ENCODE data around the gene VTI1A.
"Not testable (repeated sequence)": the region's sequence is repeated elsewhere in the genome, so short reads cannot be mapped to it uniquely, and the experiment has no call there.

VTI1A gene

DNA sequence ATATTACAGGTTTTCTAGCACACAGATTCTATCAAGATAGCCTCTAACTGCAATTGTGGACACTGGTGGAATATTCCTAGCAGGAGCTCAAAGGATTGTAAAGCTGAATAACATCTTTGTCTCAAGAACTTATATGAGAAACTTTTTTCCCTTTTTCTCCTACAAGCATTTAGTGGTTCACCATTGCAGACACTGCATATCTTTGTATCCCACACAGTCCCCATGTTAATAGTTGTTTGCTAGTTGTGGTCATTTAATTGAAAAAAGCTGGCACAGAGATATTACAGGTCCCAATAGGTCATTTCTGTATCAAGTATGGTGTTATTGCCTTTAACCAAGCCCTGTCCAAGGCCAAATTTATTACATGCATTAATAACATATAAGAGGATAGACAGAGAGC is 276.9 kb downstream of the VTI1A start:
- DNase-seq (ENCODE audit: low read depth), result no peak

DNA sequence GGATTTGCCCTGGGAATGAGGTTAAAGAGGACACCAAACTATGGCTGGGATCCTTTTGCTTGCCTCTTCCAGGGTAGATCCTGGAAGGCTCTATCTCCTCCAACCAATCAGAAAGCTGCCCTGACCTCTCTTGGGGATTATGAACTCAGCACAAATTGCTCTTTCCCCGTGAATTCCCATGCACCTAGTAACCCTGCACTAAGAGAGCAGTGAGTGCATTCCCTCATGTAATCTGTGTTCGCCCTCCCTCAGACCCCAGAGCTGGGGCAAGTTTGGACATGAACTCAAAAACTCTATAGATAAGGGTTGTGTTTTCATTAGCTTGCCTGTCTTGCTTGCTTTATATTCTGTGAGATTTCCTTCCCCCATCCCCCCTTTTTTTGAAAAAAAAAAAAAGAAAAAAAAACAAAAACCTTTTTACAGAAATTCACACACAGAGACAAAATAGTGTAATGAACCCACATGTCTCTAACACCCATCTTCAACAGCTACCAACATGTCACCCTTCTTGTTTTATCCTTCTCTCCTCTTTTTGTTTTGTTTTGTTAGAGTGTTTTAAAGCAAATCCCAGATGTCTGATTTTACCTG is 277.5 kb downstream of the VTI1A start:
- DNase-seq (ENCODE audit: low read depth), result no peak

DNA sequence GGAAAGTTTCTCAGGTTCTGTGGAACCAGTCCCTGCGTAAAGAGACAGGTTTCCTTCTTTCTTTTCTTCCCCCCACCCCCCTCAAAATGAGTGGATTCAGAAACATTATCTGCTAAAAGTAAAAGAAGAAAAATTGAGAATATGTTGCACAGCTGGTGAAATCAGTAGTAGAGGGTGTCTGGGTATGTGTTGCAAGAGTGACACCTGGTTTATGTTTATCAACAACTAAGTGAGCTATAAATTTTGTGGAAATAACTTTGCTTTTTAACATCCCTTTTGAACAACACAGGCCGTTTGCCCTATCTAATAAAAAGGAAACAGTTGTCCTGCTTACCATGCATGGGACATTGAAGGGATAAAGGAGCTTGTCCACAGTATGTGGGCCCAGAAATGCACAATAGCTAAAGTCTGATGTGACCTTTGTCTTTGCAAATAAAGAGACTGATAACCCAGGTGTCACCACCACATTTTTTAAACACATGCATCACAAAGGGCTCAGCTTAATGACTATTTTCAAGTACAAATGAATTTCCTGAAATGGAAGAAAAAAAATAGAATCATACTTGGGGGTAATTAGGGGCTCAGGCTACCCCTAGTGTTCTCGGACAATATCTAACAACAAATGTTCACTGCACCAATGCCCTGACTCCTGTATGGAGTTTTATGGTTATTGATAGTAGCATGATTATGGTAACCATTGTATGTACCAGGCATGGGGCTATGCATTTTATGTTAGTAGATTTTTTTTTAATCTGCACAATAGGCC is 281.3 kb downstream of the VTI1A start:
- no peak for DNase-seq (ENCODE audit: low read depth)

DNA sequence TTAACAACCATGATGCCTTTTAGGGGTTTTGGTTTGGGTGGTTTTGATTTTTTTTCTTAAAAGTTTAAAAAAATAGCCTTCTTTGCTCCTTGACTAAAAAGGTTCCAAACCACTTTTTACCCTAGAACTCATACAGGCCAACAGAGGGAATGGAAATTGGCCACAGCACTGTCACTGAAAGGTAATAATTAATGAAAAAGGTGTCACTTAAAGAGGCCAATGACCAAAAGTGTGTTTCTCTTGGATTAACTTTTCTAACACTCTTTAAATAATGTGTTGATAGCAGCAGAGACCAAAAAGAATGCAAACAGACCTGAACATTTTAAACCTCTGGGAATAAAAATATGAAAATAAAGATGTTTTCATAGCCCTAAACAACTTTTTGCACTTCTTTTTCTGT is 282.0 kb downstream of the VTI1A start:
- DNase-seq (ENCODE audit: low read depth), result no peak

DNA sequence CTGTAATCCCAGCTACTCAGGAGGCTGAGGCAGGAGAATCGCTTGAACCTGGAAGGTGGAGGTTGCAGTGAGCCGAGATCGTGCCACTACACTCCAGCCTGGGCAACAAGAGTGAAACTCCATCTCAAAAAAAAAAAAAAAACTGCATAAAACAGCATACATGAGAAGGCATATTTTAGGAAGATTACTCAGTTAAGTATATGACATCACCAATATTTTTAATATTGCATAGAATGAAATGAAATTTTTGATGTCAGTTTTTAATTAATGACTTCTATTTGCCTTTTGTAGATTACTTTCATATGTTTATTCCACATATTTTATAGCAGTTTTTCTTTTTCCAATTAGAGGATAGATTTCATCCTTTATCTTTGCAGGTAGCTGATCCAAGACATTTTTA is 284.4 kb downstream of the VTI1A start:
- DNase-seq (ENCODE audit: low read depth), result not testable (repeated sequence)

DNA sequence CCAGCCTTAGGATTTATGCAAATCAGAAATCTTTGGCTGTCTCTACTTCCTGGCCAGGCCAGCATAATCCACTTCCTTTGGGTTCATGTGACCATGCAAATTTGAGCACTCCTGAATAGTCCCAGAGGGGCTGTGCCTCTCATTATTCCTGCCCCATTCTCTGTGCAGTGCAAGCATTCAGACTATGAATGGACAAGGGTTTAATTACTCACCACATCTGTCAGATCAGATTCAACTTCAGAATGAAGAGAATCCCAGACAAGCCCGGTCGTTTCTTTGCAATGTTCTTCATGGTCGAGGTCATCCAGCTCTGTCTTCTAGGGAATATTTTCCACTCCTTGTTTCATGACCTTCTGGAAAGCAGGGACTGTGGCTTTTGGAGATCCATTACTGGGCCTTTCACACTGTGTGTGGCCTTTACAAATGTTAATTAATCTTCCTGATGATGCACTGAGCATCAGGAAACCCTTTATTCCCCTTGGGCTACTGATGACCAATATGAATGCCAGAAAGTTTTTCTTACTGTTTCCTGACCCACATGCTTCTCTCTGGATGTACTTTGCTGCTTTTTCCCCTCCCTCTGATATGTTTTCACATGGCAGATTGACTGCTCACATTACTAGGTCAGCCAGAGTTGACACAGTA is 285.4 kb downstream of the VTI1A start:
- peak; percentile 44 for DNase-seq (ENCODE audit: low read depth)

DNA sequence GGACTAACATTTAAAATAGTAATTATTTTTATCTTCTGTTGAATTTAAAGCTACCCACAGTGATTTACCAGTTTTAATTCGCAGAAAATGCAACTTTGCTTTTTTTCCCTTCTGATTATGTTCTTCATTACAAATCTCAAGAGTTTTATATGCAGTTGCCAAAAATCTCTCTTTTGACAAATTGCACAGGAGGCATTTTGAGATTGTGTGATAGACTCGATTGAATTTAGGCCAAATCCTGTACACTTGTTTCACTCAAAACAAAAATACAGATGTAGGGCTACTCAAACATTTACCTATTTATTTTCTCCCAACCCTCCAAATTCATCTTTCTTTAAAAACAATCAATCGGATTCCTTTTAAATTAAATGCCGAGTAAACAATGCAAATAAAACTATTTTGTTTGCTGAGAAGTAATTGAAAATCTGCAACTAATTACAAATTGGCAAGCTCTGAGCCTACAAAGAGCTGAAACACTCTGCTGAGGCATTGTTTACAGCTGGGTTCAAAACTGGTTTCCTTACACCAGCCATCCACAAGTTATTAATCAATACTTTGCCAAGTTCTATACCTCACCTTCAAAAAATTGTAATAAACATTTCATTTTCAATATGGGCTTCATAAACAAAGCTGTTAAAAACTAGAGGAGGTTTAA is 288.2 kb downstream of the VTI1A start:
- peak; percentile 62 for DNase-seq (ENCODE audit: low read depth)

DNA sequence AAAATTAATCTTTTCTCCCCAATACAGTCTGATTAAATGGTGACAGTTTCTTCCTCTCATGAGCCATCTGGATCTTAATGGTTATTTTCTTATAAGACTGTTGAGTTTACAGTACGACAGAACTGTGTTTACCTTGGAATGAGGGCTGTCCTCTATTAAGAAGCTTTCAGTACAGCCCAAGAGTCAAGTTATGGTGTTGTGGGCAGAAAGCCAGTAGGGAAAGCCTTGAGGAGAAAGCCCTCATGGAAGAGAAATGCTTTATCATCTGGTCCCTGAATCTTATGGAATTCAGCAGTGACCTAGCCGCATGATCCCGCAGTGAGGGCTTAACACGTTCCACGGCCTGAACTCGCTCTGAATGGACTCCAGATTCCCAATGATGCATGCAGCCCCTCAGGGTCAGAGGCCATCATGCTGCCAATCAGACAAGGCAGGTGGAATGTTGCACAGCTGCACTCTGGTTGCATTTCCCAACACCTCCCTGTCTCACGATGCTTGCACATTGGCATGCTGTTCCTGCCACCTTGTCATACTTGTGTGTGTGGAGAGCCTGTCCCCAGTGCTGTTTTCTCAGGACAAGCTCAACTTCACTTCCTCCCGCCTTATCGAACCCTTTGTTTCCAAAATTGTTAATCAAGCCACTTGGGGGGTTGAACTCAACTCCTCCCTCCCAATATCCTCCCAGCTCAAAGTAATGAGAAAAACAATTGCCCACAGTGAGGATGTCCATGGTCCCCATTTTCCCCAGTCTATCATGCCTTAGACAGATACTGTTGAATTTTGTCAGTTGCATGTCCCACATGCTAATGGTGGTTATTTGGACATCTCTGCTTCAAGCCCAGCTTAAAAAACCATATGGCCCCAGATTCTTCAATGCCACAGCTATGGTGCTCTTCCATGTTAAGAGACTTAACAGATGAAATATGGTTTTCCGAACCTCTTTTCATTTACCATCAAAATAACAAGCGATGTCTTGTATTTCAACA is 291.9 kb downstream of the VTI1A start:
- no peak for DNase-seq (ENCODE audit: low read depth)

DNA sequence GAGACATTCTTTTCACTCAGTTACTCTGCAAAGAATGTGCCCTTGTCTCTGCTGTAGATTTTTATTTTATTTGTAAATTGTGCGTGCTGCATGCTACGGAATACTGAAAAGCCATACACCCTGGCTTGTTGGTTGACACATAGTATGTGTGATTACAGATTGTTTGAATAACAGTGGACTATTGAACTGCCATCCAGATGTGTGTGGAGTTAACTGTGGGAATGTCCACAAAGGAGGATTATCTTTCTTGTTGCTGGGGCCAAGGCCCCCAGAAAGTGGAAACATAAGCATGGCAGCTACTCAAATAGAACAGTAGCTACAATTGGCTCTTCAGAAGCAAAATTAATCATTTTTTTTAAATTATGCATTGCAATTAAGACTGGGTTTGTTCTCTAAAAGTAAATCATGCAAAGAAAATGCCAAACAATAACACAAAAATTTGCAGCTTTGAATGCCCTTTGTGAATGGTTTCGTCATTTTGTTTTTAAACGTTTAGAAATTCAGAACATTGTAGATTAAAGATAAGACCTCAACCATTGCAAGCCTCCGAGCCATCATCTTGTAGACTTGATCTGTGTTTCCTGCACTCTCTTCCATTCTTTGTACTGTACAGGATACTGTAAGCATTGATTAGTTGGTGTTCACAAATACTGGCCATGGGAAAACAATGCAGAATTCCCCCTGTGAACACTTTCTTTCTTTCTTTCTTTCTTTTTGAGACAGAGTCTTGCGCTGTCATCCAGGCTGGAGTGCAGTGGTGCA is 292.8 kb downstream of the VTI1A start:
- DNase-seq (ENCODE audit: low read depth), result peak; percentile 38

DNA sequence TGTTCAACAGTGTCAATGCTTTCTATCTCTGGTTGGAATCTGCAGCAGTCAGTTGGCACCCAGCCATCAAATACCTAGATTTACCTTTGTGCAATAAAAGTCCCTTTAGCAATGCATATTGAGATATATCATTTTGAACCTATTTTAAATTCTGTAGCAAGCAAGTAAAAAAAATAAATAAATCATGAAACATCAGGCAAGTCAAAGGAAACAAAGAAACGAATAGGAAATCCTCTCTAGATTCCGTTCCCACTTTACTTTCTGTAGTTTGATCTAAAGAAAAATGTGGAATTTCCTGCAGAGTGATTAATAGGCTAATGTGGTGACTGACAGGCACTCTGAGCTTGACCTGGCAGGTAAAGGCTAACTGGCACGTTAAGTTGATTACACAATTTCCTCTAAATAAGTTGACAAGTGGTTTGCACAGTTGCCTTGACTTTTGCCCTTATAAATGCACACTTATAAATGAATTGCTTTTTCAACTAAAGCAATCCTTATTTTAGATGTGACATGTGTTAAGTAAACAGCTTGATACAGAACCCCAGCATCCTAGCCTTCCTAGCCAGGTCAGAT is 294.9 kb downstream of the VTI1A start:
- no peak for DNase-seq (ENCODE audit: low read depth)

DNA sequence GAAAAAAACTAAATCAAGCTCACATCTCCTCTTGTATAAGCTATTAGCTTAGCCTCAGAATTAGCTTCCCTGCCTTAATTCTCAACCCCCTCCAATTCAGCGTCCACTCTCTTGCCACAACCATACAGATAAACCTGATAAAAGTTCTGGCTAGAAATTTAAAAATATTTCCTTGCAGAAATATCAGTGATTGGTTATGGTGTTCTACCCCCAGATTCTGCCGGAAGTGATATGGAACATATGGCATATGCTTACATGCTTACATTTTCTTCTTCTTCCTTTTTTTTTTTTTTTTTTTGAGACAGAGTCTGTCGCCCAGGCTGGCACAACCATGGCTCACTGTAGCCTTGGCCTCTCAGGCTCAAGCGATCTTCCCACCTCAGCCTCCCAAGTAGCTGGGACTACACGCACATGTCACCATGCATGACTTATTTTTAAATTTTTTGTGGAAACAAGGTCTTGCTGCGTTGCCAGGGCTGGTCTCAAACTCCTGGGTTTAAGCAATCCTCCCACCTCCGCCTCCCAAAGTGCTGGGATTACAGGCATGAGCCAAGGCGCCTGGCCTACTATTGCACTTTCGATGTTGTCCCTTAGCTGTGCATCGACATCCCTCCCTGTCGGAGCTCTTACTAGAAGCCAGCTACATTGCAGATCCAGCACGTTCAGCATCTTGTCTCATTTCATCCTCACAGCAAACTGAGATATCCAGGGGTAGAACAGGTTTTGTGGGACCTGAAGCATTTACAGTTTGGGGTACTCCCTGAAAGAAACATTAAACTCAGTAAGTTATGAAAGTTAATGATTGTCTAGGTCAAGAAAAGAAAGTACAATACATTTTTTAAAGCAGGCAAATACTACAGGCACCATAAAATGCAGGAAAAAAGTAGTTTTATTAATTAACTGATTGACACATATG is 297.4 kb downstream of the VTI1A start:
- DNase-seq (ENCODE audit: low read depth), result no peak

DNA sequence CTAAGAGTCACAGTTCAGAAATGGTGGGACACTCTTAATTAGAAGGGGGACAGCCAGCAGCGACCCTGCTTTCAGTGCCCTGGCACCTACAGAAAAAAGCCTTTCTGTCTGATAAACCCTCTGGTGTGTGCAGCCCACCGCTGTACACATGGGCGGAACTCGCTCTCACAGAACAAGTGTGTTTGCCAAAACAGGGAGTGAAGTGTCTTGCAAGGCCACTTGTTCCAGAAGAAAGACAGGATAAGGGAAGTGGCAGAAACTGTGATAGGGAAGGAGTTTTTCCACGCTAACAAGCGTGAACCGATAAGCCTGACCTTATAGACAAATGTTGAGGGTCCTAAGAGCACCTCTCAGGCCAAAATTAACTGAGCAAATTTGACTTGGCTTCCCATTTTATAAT is 299.3 kb downstream of the VTI1A start:
- no peak for DNase-seq (ENCODE audit: low read depth)

DNA sequence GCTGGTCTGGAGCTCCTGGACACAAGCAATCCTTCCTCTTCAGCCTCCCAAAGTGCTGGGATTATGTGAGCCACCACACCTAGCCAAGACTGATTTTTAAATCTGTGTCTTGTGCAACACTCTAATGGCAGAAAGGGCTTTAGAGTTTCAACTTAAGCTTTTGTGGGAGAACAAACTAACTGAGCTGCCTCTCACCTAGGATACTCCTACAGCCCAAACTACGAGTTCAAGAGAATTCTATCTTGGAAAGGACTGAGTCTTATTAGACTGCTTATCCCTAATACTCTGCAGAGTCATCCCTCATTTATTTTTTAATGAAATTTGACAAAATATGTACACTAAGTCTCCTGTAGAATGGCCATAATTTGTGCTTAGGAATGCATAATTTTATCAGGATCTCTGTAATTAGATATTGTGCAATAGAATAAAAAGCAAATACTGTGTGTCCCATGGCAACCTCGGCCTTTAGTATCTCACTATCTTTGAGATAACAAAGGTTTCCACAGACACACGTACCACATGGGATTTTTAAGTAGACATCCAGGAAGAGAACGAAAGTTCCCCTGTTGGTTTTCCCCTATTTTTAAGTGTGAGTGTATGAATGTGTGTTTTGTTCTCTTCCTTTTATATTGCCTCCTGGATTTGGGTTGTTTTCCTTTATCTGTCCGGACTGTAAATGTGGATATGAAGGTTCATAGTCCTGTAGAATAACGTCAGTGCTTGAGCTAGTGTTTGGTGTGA is 303.6 kb downstream of the VTI1A start:
- DNase-seq (ENCODE audit: low read depth), result no peak

DNA sequence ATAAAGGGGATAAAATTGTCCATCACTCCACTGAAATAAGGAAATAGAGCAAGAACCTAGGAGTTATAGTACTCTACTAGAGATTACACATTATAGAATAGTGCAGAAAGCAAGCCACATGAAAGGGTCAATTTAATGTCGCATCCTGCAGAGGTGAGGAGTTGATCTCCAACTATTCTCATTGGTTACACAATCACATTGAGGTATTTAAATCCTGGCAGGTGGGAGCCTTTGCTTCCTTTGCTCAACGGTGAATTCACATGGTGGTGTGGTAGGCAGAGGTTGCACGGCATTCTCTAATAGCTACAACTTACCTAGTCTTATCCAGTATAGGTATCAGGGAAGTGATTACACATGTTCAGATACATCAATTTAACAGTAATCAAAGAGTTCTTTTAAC is 304.6 kb downstream of the VTI1A start:
- DNase-seq (ENCODE audit: low read depth), result no peak

DNA sequence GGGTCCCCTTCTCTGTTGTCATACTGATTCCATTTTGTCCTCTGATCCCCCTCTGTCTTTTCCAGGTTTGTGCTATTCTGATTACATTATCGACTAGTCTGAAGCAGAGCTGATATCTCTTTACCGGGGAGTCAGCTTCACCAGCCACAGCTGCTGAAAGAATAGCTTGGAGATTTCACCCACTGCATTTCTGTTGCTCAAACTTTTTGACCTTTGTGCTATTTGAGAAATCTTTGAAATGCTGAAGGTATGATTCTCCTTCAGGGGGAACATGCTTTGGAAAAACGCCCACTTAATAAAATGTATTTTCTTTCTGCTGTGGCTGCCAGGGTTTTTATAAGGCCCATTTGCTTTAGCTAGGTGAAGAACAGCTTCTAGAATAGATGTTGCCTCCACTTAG is 305.3 kb downstream of the VTI1A start:
- peak; percentile 28 for DNase-seq (ENCODE audit: low read depth)

DNA sequence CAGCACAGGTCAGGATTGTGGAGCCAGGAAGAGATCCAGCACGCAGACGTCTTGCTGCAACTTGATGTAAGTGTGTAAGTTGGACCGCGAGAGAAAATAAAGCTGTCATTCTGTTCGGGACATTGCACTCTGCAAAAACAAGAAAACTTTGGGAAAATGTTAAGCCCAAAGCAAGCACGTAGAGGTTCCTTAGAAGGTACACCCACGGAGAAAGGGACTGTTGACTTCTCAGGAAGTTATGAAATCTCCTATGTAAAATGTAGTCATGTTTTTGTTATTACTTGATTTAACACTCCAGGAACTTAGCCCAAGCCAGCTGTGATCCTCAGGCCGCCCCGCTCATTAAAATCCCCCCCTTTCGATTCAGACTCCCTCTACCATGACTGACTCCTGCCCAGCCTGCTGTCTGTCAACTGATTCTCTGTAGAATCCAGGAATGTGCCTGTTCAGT is 307.0 kb downstream of the VTI1A start:
- no peak for DNase-seq (ENCODE audit: low read depth)

DNA sequence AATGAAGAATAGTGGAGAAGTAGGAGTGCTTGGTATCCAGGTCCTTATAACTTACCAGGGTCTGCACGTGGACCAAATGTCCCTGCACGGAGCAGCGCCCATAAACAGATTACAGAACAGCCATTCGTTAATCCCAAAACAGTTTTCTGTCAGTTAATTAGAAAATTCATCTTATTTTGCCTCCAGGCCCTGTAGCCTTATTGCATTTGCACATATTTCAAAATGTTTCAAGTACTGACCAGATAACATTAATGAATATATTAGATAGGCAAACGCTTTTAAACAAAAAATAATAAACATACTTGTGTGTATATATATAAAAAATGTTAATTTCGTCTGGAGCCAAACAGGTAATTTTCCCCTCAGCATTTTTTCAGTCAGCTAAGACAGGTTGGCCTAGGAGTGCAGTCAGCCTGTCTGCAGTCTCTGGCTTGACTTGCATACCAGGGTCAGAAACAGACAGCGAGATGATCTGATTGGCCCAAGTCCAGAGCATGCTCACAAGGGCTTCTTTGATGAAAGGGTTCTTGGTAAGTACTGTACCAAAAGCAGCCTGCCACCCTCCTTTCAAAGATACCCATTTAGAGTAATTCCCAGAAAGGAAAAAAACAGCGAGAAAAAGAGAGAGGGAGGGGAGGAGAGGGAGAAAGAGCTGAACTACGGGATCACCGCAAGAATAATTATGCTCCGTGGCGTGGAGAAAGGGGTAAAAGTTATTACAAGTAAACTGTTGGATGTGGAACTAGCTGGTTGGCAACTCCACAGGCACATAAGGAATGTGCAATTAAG is 308.6 kb downstream of the VTI1A start:
- DNase-seq (ENCODE audit: low read depth), result no peak

DNA sequence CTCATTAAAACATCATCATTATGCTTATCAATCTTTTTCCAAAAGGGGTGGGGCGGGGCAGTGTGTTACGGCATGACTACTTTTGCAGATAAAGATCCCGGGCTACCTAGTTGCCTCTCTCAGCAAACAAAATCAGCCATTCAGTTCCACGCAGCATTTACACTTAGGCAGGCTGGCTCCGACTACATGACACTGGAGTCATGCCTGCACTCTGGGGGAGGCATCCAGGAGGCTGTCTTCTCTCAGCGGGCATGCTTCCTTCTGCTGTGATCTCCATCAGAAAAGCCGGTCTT is 309.2 kb downstream of the VTI1A start:
- no peak for DNase-seq (ENCODE audit: low read depth)
